Measurements from ENCODE around the gene HOXC11.

GRCh38 chr12:53975479-53976152 lies 2.7 kb downstream of the HOXC11 start:
- TF ChIP-seq CTCF (IDR thresholded peaks at IDR 0.05) (no peak), POLR2A (IDR thresholded peaks at IDR 0.05) (no peak)
